HEK293 (cell line): ENCODE results near the gene SAP30L.

ENCODE experiments used
- CTCF ChIA-PET: fragments of 350-600 bp; formaldehyde crosslinking; extraction: SDS; loops from one replicate; lab custom pipeline; 2021; ENCODE audit warnings: antibody characterized with exemption; lab: Yijun Ruan, JAX
- POLR2A ChIA-PET: fragments of 300-600 bp; formaldehyde crosslinking; extraction: SDS; loops from one replicate; lab custom pipeline; 2020; ENCODE audit warnings: antibody characterized with exemption, inconsistent platforms; lab: Yijun Ruan, JAX
- H3K27ac ChIP-seq: fragments of 200-500 bp; sonication (Bioruptor generic); 2 replicates; pipeline ENCODE4 v1.5.1; 2014; ENCODE audit warnings: low read depth, low read length, control low read depth, inconsistent platforms; ENCODE audit errors: extremely low read depth
- H3K36me3 ChIP-seq, 2 experiments: fragments of 200-500 bp in 1 of 2; sonication (Bioruptor generic) in 1 of 2; 1 replicate in 1 of 2; 2 replicates in 1 of 2; pipeline ENCODE4 v1.5.1; 2014 to 2017; ENCODE audit warnings: inconsistent platforms in 2 of 2, low read length in 2 of 2; ENCODE audit not compliant: control insufficient read depth in 2 of 2, insufficient read depth in 1 of 2
- H3K4me1 ChIP-seq: fragments of 200-500 bp; sonication (Bioruptor generic); 2 replicates; pipeline ENCODE4 v1.5.1; 2014; ENCODE audit warnings: mild to moderate bottlenecking, low read length, inconsistent platforms; ENCODE audit not compliant: control insufficient read depth, insufficient read depth
- H3K4me3 ChIP-seq: 2 replicates; pipeline ENCODE4 v1.5.1; 2011; ENCODE audit warnings: low read depth, mild to moderate bottlenecking, control low read depth, low read length, moderate library complexity
- H3K9me3 ChIP-seq: fragments of 200-500 bp; sonication (Bioruptor generic); 2 replicates; pipeline ENCODE4 v1.5.1; 2014; ENCODE audit warnings: low read depth, low read length, inconsistent platforms; ENCODE audit not compliant: control insufficient read depth, insufficient read depth
- BCL6B ChIP-seq: fragments of 450-650 bp; formaldehyde crosslinking; IDR thresholded peaks from 2 replicates; pipeline ENCODE4 v1.5.1; 2017; ENCODE audit warnings: missing biosample characterization, missing genetic modification characterization
- ELK4 ChIP-seq: IDR thresholded peaks from 2 replicates; pipeline ENCODE4 v1.6.1; 2011; ENCODE audit warnings: mild to moderate bottlenecking, low read depth, low read length, borderline replicate concordance
- KLF1 ChIP-seq: fragments of 450-650 bp; formaldehyde crosslinking; IDR thresholded peaks from 2 replicates; pipeline ENCODE4 v1.5.1; 2016; ENCODE audit warnings: missing biosample characterization, missing genetic modification characterization
- OVOL3 ChIP-seq: fragments of 450-650 bp; formaldehyde crosslinking; IDR thresholded peaks from 2 replicates; pipeline ENCODE4 v1.5.1; 2016; ENCODE audit warnings: missing biosample characterization, missing genetic modification characterization
- PRDM6 ChIP-seq: fragments of 450-650 bp; formaldehyde crosslinking; IDR thresholded peaks from 2 replicates; pipeline ENCODE4 v1.5.1; 2017; ENCODE audit warnings: missing biosample characterization, missing genetic modification characterization
- TCF7L2 ChIP-seq: IDR thresholded peaks from 2 replicates; pipeline ENCODE4 v1.6.1; 2011; ENCODE audit warnings: low read depth, mild to moderate bottlenecking, inconsistent platforms, low read length, moderate library complexity, borderline replicate concordance
- WT1 ChIP-seq: fragments of 450-650 bp; formaldehyde crosslinking; IDR thresholded peaks from 2 replicates; pipeline ENCODE4 v1.5.1; 2016; ENCODE audit warnings: missing biosample characterization, missing genetic modification characterization
- ZBTB1 ChIP-seq: fragments of 450-650 bp; formaldehyde crosslinking; IDR thresholded peaks from 2 replicates; pipeline ENCODE4 v1.5.1; 2016; ENCODE audit warnings: missing biosample characterization, missing genetic modification characterization
- ZBTB20 ChIP-seq: fragments of 450-650 bp; formaldehyde crosslinking; IDR thresholded peaks from 2 replicates; pipeline ENCODE4 v1.5.1; 2016; ENCODE audit warnings: missing biosample characterization, missing genetic modification characterization
- ZBTB7A ChIP-seq: fragments of 450-650 bp; formaldehyde crosslinking; IDR thresholded peaks from 2 replicates; pipeline ENCODE4 v1.5.1; 2016; ENCODE audit warnings: low read depth, missing biosample characterization, missing genetic modification characterization
- ZBTB8A ChIP-seq: fragments of 450-650 bp; formaldehyde crosslinking; IDR thresholded peaks from 2 replicates; pipeline ENCODE4 v1.5.1; 2016; ENCODE audit warnings: missing biosample characterization, missing genetic modification characterization
- ZFHX2 ChIP-seq: fragments of 450-650 bp; formaldehyde crosslinking; conservative IDR thresholded peaks from 2 replicates; pipeline ENCODE4 v1.5.1; 2016; ENCODE audit warnings: missing biosample characterization, missing genetic modification characterization
- ZNF121 ChIP-seq: fragments of 450-650 bp; formaldehyde crosslinking; IDR thresholded peaks from 2 replicates; pipeline ENCODE4 v1.5.1; 2016; ENCODE audit warnings: missing biosample characterization, missing genetic modification characterization
- ZNF138 ChIP-seq: fragments of 450-650 bp; formaldehyde crosslinking; IDR thresholded peaks from 2 replicates; pipeline ENCODE4 v1.5.1; 2016; ENCODE audit warnings: missing biosample characterization, missing genetic modification characterization, borderline replicate concordance
- ZNF18 ChIP-seq: fragments of 450-650 bp; formaldehyde crosslinking; IDR thresholded peaks from 2 replicates; pipeline ENCODE4 v1.5.1; 2016; ENCODE audit warnings: missing biosample characterization, missing genetic modification characterization
- ZNF202 ChIP-seq: fragments of 450-650 bp; formaldehyde crosslinking; IDR thresholded peaks from 2 replicates; pipeline ENCODE4 v1.5.1; 2016; ENCODE audit warnings: missing biosample characterization, missing genetic modification characterization, borderline replicate concordance
- ZNF274 ChIP-seq, 2 experiments: fragments of 200-500 bp in 1 of 2; fragments of 450-650 bp in 1 of 2; sonication (Bioruptor generic) in 1 of 2; formaldehyde crosslinking in 1 of 2; IDR thresholded peaks; 2 replicates each; pipeline versions ENCODE4 v1.5.1 to v1.6.1; 2014 to 2016; ENCODE audit warnings: borderline replicate concordance in 1 of 2, inconsistent platforms in 1 of 2, low read length in 1 of 2, missing biosample characterization in 1 of 2, missing genetic modification characterization in 1 of 2
- ZNF302 ChIP-seq: fragments of 450-650 bp; formaldehyde crosslinking; IDR thresholded peaks from 2 replicates; pipeline ENCODE4 v1.5.1; 2016; ENCODE audit warnings: missing biosample characterization, missing genetic modification characterization, low read depth
- ZNF324 ChIP-seq: fragments of 450-650 bp; formaldehyde crosslinking; IDR thresholded peaks from 2 replicates; pipeline ENCODE4 v1.5.1; 2016; ENCODE audit warnings: missing biosample characterization, missing genetic modification characterization
- ZNF521 ChIP-seq: fragments of 450-650 bp; formaldehyde crosslinking; IDR thresholded peaks from 2 replicates; pipeline ENCODE4 v1.5.1; 2017; ENCODE audit warnings: missing biosample characterization, mild to moderate bottlenecking, missing genetic modification characterization
- ZNF623 ChIP-seq: fragments of 450-650 bp; formaldehyde crosslinking; IDR thresholded peaks from 2 replicates; pipeline ENCODE4 v1.5.1; 2016; ENCODE audit warnings: missing biosample characterization, missing genetic modification characterization
- ZNF660 ChIP-seq: fragments of 450-650 bp; IDR thresholded peaks from 2 replicates; pipeline ENCODE4 v1.5.1; 2018; ENCODE audit warnings: missing biosample characterization, mild to moderate bottlenecking, missing genetic modification characterization
- ZNF677 ChIP-seq: fragments of 450-650 bp; IDR thresholded peaks from 2 replicates; pipeline ENCODE4 v1.5.0; 2018; ENCODE audit warnings: missing biosample characterization, mild to moderate bottlenecking, missing genetic modification characterization, moderate library complexity
- ZNF707 ChIP-seq: fragments of 450-650 bp; formaldehyde crosslinking; IDR thresholded peaks from 2 replicates; pipeline ENCODE4 v1.5.1; 2016; ENCODE audit warnings: missing biosample characterization, missing genetic modification characterization
- TF ChIP-seq, protein P1 (sequence below): fragments of 450-650 bp; formaldehyde crosslinking; IDR thresholded peaks from 2 replicates; pipeline ENCODE4 v1.5.1; 2017; ENCODE audit warnings: missing biosample characterization, missing genetic modification characterization
- TF ChIP-seq, protein P2 (sequence below): fragments of 450-650 bp; formaldehyde crosslinking; IDR thresholded peaks from 2 replicates; pipeline ENCODE4 v1.5.1; 2016; ENCODE audit warnings: missing biosample characterization, missing genetic modification characterization

The SAP30L gene

DNA sequence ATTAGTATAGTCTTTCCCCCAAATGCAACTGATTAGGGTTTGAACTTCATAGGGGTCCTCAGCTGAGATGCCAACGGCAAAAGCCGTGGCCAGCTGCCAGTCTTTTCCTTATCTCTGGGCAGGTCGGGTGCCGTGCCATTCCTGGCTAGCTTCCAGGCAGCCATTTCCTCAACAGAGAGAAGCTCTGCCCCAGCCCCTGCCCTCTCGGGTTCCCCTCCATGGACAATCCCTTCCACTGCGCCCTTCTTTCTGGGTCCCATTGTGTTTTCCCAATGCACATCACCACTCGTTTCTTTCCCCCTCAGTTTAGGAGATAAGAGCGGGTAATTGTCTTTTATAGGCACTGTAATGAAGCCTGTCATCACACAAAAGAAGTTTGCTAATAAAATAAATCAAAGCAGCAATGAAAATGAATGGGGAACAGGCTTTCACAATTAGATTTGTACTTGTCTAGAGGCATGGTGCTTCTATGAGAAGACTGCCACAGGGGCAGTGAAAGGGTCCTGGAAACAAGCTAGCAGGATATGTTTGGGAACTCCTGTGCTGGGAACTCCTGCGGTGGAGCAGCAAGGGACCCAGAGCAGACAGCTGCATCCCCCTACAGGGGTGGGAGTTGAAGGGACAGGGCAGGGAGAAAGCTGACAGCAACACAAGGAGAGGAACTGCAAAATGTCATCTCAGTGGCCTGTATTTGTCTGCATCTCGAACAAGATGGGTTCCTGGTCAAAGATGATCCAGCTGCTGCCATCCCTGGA is 48.0 kb upstream of the SAP30L start (continued):
- TF ChIP-seq ZBTB1 (no peak), PRDM6 (tag by site-specific recombination) (peak; percentile 57), ZNF660 (tag by site-specific recombination) (no peak), ZBTB7A (tag by site-specific recombination) (no peak), ZNF677 (tag by site-specific recombination) (peak; percentile 98), ZNF707 (tag by site-specific recombination) (no peak), ELK4 (no peak), ZNF623 (no peak), ZNF521 (no peak)

DNA sequence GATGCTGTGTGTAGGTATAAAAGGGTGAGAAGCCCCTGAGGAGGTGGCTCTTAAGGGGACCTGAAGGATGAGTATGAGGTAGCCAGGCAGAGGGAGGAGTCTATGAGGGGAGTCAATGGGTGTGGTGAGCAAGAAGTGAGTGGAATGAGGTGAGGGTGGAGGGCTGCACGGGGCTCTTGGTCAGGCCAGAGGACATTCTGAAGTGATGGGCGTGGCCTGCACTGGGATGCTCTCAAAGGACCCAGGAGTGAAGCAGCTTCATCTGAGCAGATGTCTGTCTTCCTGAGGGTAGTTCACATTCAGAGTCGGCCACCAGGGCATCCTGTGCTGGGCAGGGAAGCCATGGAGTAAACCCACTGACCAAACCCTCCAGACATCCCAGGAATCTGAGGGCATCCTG is 45.1 kb upstream of the SAP30L start:
- POLR2A ChIA-PET: no interaction called here
- no peak overlapping the region for H3K27ac ChIP-seq
- no peaks in the 10 kb centered on the region for H3K36me3 ChIP-seq
- H3K4me3 ChIP-seq: no peak overlapping the region
- CTCF ChIA-PET: no interaction called here
- H3K9me3 ChIP-seq: no peaks in the 10 kb centered on the region
- TF ChIP-seq OVOL3 (tag by site-specific recombination) (no peak), KLF1 (tag by site-specific recombination) (peak; percentile 43; the same call in 1 of the 2 replicates)
- peaks cover 12% of the 10 kb centered on the region for H3K4me1 ChIP-seq

- POLR2A ChIA-PET: no interaction called here
- Histone ChIP-seq H3K4me3 (no peak overlapping the region), H3K9me3 (no peaks in the 10 kb centered on the region), H3K27ac (no peak overlapping the region), H3K36me3 (no peaks in the 10 kb centered on the region), H3K4me1 (peaks cover 12% of the 10 kb centered on the region)
- CTCF ChIA-PET: no interaction called here
- no peak for TF ChIP-seq ZNF324 (tag by site-specific recombination)
- no peak for TF ChIP-seq ZFHX2 (tag by site-specific recombination)
- no peak for TF ChIP-seq ZBTB8A (tag by site-specific recombination)
- no peak for TF ChIP-seq ZNF274 (IDR thresholded peaks at IDR 0.05; ENCODE audit: low read length)
- no peak for TF ChIP-seq ZNF274 (tag by site-specific recombination; IDR thresholded peaks at IDR 0.05; ENCODE audit: borderline replicate concordance)
- no peak for TF ChIP-seq ZNF121 (tag by site-specific recombination)
- TF ChIP-seq TCF7L2: no peak
- no peak for TF ChIP-seq BCL6B (tag by site-specific recombination)
- TF ChIP-seq WT1 (tag by site-specific recombination): no peak
- no peak for TF ChIP-seq ZNF202 (tag by site-specific recombination)
- no peak for TF ChIP-seq ZNF18 (tag by site-specific recombination)
- TF ChIP-seq ZNF138 (tag by site-specific recombination): no peak
- TF ChIP-seq, protein P1, sequence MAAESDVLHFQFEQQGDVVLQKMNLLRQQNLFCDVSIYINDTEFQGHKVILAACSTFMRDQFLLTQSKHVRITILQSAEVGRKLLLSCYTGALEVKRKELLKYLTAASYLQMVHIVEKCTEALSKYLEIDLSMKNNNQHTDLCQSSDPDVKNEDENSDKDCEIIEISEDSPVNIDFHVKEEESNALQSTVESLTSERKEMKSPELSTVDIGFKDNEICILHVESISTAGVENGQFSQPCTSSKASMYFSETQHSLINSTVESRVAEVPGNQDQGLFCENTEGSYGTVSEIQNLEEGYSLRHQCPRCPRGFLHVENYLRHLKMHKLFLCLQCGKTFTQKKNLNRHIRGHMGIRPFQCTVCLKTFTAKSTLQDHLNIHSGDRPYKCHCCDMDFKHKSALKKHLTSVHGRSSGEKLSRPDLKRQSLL (tag by site-specific recombination): no peak
- no peak for TF ChIP-seq ZBTB20 (tag by site-specific recombination)
- TF ChIP-seq, protein P2, sequence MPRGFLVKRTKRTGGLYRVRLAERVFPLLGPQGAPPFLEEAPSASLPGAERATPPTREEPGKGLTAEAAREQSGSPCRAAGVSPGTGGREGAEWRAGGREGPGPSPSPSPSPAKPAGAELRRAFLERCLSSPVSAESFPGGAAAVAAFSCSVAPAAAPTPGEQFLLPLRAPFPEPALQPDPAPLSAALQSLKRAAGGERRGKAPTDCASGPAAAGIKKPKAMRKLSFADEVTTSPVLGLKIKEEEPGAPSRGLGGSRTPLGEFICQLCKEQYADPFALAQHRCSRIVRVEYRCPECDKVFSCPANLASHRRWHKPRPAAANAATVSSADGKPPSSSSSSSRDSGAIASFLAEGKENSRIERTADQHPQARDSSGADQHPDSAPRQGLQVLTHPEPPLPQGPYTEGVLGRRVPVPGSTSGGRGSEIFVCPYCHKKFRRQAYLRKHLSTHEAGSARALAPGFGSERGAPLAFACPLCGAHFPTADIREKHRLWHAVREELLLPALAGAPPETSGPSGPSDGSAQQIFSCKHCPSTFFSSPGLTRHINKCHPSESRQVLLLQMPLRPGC (tag by site-specific recombination): no peak
- TF ChIP-seq ZNF302 (tag by site-specific recombination): no peak
Measured at GRCh38 chr5:154401355-154401754, 44.4 kb upstream of the SAP30L start.
